Gastrocnemius medialis (tissue), 4 donors: ENCODE measurements around the gene MOB1B.

ENCODE experiments used
- POLR2A ChIP-seq, 2 donors: fragments of 450-650 bp; IDR thresholded peaks; one replicate each; pipeline ENCODE4 v1.6.1; 2017; ENCODE audit warnings: antibody characterized with exemption in 2 of 2, mild to moderate bottlenecking in 2 of 2, moderate library complexity in 2 of 2
- TF ChIP-seq, protein P1 (sequence below), 5 experiments: fragments of 450-650 bp in 3 of 5; fragments of 200-600 bp in 2 of 5; sonication (generic) in 2 of 5; IDR thresholded peaks in 4 of 5; conservative IDR thresholded peaks in 1 of 5; 1 replicate in 4 of 5; 2 replicates in 1 of 5; pipeline ENCODE4 v1.5.1; 2016 to 2019; ENCODE audit warnings: antibody characterized with exemption in 5 of 5, mild to moderate bottlenecking in 3 of 5, moderate library complexity in 3 of 5

DNA sequence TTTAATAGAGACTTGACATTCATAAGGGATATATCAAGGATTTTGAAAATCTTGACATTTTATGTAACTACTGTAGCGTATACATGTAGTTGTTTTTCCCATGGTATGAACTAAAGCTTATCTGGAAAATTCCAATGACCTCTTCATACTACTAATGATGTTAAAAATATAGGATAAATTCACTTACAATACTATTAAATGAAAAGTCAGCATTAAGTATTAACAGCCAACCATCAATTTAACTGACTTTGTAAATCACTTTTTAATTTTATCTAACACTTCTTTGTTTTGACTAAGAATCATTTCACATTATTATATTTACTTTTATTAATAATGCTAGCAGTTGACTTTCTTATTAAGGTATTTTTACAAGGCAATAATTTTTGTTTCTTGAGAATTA is 125.4 kb downstream of the MOB1B start:
- TF ChIP-seq, protein P1, sequence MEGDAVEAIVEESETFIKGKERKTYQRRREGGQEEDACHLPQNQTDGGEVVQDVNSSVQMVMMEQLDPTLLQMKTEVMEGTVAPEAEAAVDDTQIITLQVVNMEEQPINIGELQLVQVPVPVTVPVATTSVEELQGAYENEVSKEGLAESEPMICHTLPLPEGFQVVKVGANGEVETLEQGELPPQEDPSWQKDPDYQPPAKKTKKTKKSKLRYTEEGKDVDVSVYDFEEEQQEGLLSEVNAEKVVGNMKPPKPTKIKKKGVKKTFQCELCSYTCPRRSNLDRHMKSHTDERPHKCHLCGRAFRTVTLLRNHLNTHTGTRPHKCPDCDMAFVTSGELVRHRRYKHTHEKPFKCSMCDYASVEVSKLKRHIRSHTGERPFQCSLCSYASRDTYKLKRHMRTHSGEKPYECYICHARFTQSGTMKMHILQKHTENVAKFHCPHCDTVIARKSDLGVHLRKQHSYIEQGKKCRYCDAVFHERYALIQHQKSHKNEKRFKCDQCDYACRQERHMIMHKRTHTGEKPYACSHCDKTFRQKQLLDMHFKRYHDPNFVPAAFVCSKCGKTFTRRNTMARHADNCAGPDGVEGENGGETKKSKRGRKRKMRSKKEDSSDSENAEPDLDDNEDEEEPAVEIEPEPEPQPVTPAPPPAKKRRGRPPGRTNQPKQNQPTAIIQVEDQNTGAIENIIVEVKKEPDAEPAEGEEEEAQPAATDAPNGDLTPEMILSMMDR (IDR thresholded peaks at IDR 0.05 in 4 of 5, conservative IDR thresholded peaks at IDR 0.05 in 1 of 5) = no peak
- TF ChIP-seq POLR2A (IDR thresholded peaks at IDR 0.05) = no peak
